Upper lobe of left lung (tissue), 6 donors: ENCODE data around the gene RPS6KA2. TPM values are rescaled to one million over a fixed set of nuclear protein-coding genes. Genes with fewer than 3 reads are reported as not detected.

Source experiments
- ATAC-seq, 2 donors: fragments of 200-7000 bp; cut with Tn5 transposase; one replicate each; pipeline ENCODE4 v1.9.1; 2022; ENCODE audit warnings: mild to moderate bottlenecking in 2 of 2, moderate library complexity in 2 of 2; ENCODE audit not compliant: low FRiP score in 2 of 2
- DNase-seq, 2 donors: peaks; one replicate each; pipeline ENCODE4 v3.0.0-alpha.2; 2019 to 2020
- H3K27ac ChIP-seq, 4 donors: fragments of 200-600 bp; sonication (generic); one replicate each; pipeline ENCODE4 v1.5.1; 2016 to 2019
- H3K27me3 ChIP-seq, 4 donors: fragments of 200-600 bp; sonication (generic); one replicate each; pipeline ENCODE4 v1.5.1; 2017 to 2019
- H3K36me3 ChIP-seq, 4 donors: fragments of 200-600 bp; sonication (generic); one replicate each; pipeline ENCODE4 v1.5.1; 2016 to 2019
- H3K4me1 ChIP-seq, 4 donors: fragments of 200-600 bp; sonication (generic); one replicate each; pipeline ENCODE4 v1.5.1; 2018 to 2019
- H3K4me3 ChIP-seq, 4 donors: fragments of 200-600 bp; sonication (generic); one replicate each; pipeline ENCODE4 v1.5.1; 2017 to 2019; ENCODE audit warnings: mild to moderate bottlenecking in 2 of 4, moderate library complexity in 1 of 4
- H3K9me3 ChIP-seq, 4 donors: fragments of 200-600 bp; sonication (generic); one replicate each; pipeline ENCODE4 v1.5.1; 2018 to 2019
- CTCF ChIP-seq, 6 experiments: fragments of 450-650 bp in 4 of 6; fragments of 200-600 bp in 2 of 6; sonication (generic) in 2 of 6; IDR thresholded peaks; one replicate each; pipeline ENCODE4 v1.5.1; 2016 to 2019; ENCODE audit warnings: antibody characterized with exemption in 6 of 6
- EP300 ChIP-seq, 4 donors: sonication (generic); formaldehyde crosslinking; IDR thresholded peaks; one replicate each; pipeline ENCODE4 v1.5.1; 2017; ENCODE audit warnings: antibody characterized with exemption in 4 of 4, control low read depth in 2 of 4
- POLR2A ChIP-seq, 4 donors: fragments of 450-650 bp; IDR thresholded peaks; one replicate each; pipeline ENCODE4 v1.5.1; 2016 to 2017; ENCODE audit warnings: antibody characterized with exemption in 4 of 4, mild to moderate bottlenecking in 2 of 4
- POLR2AphosphoS5 ChIP-seq, 2 donors: sonication (generic); formaldehyde crosslinking; IDR thresholded peaks; one replicate each; pipeline ENCODE4 v1.5.1; 2017; ENCODE audit warnings: antibody characterized with exemption in 2 of 2
- WGBS, 2 donors: methylation state at CpG; one replicate each; pipeline ENCODE4 v1.1.5; 2017 to 2018; 5-methylcytosine and 5-hydroxymethylcytosine counted together
- total RNA-seq, 6 donors: library from RNA; depleted of rRNA in 4 of 6; stranded (reverse); fragments of >200 nt in 4 of 6; gene quantifications; one replicate each; pipeline versions ENCODE4 v1.1.0 to v1.2.1, GENCODE V29; 2016 to 2021
- donor health status: DM: no; HTN: no; CAD: no; lungs with moderate emphysema.
- donor health status: DM: no; HTN: yes; CAD: no; lungs with severe emphysema.

The RPS6KA2 gene
- total RNA-seq, 6 donors from 2014 or later = 101 to 233 (median 168) TPM

- no peak overlapping the region for H3K27ac ChIP-seq
- H3K9me3 ChIP-seq = no peaks in the 10 kb centered on the region
- H3K36me3 ChIP-seq = peaks cover 0 to 38% (median 11%) of the 10 kb centered on the region in 4 donors
- 80 to 82% methylated on average over 11 of the region's 11 CpGs for WGBS, 2 donors
- H3K4me3 ChIP-seq = no peak overlapping the region
- no peak for TF ChIP-seq CTCF (IDR thresholded peaks at IDR 0.05)
- TF ChIP-seq POLR2A (IDR thresholded peaks at IDR 0.05) = no peak
- TF ChIP-seq EP300 (IDR thresholded peaks at IDR 0.05) = no peak
- no peak for TF ChIP-seq POLR2AphosphoS5 (IDR thresholded peaks at IDR 0.05)
- no peaks in the 10 kb centered on the region for H3K27me3 ChIP-seq
- peak in 1 of 2 donors; percentile 42 for ATAC-seq
- no peak for DNase-seq
- peaks cover 0 to 9% (median 9%) of the 10 kb centered on the region in 4 donors for H3K4me1 ChIP-seq
Measured at GRCh38 chr6:166515072-166515810, 111.8 kb downstream of the RPS6KA2 start.

GRCh38 chr6:166514196-166514595 lies 112.9 kb downstream of the RPS6KA2 start:
- Histone ChIP-seq H3K36me3 (peaks cover 5 to 48% (median 20%) of the 10 kb centered on the region in 4 donors), H3K4me1 (peaks cover 0 to 9% (median 9%) of the 10 kb centered on the region in 4 donors), H3K27ac (peak overlapping the region in 1 of 4 donors; percentile 4), H3K4me3 (no peak overlapping the region), H3K9me3 (no peaks in the 10 kb centered on the region), H3K27me3 (no peaks in the 10 kb centered on the region)
- TF ChIP-seq POLR2AphosphoS5 (IDR thresholded peaks at IDR 0.05) (no peak), POLR2A (IDR thresholded peaks at IDR 0.05) (no peak), CTCF (IDR thresholded peaks at IDR 0.05) (peak in 5 of 6 experiments; percentile 17 to 59 (median 26)), EP300 (IDR thresholded peaks at IDR 0.05) (no peak)
- DNase-seq = no peak
- 81 to 100% methylated on average over 2 to 3 of the region's 3 CpGs for WGBS, 2 donors
- peak; percentile 35 to 78 for ATAC-seq

GRCh38 chr6:166512567-166512966 lies 114.5 kb downstream of the RPS6KA2 start:
- 87 to 95% methylated on average over 8 of the region's 8 CpGs for WGBS, 2 donors
- peak in 1 of 2 donors; percentile 17 for DNase-seq
- ATAC-seq = no peak

GRCh38 chr6:166511316-166511715 lies 115.7 kb downstream of the RPS6KA2 start:
- DNase-seq = no peak
- no peak for ATAC-seq
- 94 to 98% methylated on average over 2 of the region's 2 CpGs for WGBS, 2 donors
- no peaks in the 10 kb centered on the region for H3K9me3 ChIP-seq
- peaks cover 0 to 9% (median 2%) of the 10 kb centered on the region in 4 donors for H3K4me1 ChIP-seq
- H3K27ac ChIP-seq = no peak overlapping the region
- H3K27me3 ChIP-seq = no peaks in the 10 kb centered on the region
- no peak for TF ChIP-seq CTCF (IDR thresholded peaks at IDR 0.05)
- TF ChIP-seq POLR2A (IDR thresholded peaks at IDR 0.05) = no peak
- no peak for TF ChIP-seq POLR2AphosphoS5 (IDR thresholded peaks at IDR 0.05)
- no peak for TF ChIP-seq EP300 (IDR thresholded peaks at IDR 0.05)
- H3K36me3 ChIP-seq = peaks cover 18 to 77% (median 45%) of the 10 kb centered on the region in 4 donors
- H3K4me3 ChIP-seq = no peak overlapping the region

More at GRCh38 chr6:166512567-166512966, 114.5 kb downstream of the RPS6KA2 start:
- no peak overlapping the region for H3K4me3 ChIP-seq
- H3K27ac ChIP-seq = no peak overlapping the region
- H3K36me3 ChIP-seq = peaks cover 13 to 65% (median 36%) of the 10 kb centered on the region in 4 donors
- no peaks in the 10 kb centered on the region for H3K9me3 ChIP-seq
- TF ChIP-seq CTCF (IDR thresholded peaks at IDR 0.05) = no peak
- peaks cover 0 to 9% (median 7%) of the 10 kb centered on the region in 4 donors for H3K4me1 ChIP-seq
- H3K27me3 ChIP-seq = no peaks in the 10 kb centered on the region
